ENCODE data around the gene BCL2L1.

The BCL2L1 gene

DNA sequence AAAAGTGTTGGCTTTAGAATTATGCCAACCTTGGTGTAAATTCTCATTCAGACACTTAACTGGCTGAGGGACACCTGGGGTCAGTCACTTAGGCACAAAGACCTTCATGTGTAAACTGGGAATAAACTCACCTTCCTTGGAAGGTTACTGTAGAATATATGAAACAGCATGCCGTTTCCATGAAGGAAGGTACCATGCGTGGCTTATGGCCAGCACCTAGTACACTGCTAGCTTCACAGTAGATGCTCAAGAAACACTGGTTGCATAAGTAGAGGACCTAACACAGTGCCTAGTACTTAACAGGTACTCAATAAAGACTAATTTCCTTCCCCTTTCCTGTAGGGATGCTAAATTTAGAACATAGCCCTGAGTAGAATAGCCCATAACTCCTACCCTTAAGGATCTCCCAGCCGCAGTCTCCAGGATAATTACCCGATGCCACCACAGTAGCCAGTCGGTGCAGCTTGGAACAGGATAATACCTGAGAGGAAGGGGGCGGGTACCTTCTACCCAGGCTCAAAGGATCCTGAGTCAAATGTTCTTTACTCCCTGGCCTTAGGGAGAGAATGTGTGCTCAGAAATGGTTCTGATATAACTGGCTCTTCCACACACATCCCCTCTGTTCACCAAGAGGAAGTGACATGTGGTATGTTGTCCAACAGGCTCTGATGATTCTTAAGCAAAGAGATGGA is 3.6 kb downstream of the BCL2L1 start:
- Mint-ChIP-seq H3K9me3 (no peaks in the 10 kb centered on the region), H3K4me1 (peaks cover 54% of the 10 kb centered on the region), H3K27me3 (no peaks in the 10 kb centered on the region), H3K4me3 (peak overlapping the region; percentile 60), H3K36me3 (peaks cover 14% of the 10 kb centered on the region), H3K27ac (no peak overlapping the region)
- ATAC-seq (ENCODE audit: low read depth) (no peak), DNase-seq (ENCODE audit: low spot score in 2 of 2) (no peak)

DNA sequence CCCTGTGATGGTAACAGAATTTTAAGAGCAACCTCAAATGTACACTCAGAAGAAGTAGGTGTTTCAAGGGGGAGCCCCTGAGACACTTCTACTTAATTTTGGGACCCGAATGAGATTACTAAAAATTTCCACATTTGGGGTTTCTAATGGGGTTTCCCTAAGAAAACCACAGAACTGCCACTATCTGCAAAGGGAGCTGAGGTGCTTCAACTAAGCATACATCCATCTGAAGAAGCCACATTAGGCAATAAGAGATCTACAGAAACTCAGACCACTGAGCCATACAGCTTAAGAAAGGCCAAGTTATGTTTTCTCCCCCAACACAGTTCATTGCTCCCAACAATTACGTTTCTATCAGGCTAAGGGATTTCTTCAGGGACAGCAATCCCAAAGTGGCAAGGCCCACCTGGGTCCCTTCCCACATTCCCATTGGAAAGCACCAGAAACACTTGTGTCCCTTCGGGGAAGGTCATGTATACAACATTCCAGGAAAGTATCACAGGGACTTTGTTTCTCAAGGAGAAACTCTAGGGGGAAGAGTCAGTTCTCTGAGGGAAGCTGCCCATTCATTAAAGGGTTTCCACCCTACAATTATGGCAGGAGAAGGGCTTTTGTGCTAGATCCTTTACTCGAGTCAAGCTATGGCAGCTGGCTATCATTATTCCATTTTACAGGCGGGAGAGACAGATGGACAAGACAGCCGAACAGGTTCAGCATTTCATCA is 5.0 kb downstream of the BCL2L1 start:
- H3K9me3 Mint-ChIP-seq = no peaks in the 10 kb centered on the region
- peaks cover 23% of the 10 kb centered on the region for H3K36me3 Mint-ChIP-seq
- no peak for DNase-seq (ENCODE audit: low spot score in 2 of 2)
- peak; percentile 69 for ATAC-seq (ENCODE audit: low read depth)
- peak overlapping the region; percentile 74 for H3K27ac Mint-ChIP-seq
- peaks cover 58% of the 10 kb centered on the region for H3K4me1 Mint-ChIP-seq
- peak overlapping the region; percentile 46 for H3K4me3 Mint-ChIP-seq
- H3K27me3 Mint-ChIP-seq = no peaks in the 10 kb centered on the region

DNA sequence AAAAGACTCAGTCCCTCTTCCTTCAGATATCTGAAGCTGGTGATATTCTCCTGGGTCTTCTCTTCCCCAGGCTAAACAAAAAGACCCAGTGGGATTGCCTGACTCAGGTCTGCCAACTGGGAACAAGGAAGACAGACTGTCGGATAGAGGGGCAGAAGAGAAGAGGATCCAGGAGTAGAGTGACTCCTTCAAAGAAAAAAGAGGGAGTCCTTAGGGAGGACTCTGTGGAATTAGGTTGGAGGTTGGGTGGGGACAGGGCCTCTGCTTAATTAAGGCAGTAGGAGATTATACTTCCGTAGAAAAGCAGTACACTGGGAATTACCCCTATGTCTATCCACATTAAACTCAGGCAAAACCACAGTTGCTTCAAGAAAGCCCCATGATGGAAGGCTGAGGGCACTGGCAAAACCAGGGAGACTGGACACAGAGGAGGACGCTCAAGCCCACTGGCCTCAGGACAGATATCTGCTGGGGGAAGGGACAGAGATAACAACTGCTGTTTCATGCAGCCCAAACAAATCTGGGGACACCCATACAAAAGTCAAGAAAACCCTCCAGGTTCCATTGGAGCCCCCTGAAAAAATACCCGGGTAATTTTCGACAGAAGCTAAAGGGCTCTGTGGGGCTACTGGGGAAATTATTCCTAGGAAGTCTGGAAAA is 5.7 kb downstream of the BCL2L1 start:
- Mint-ChIP-seq H3K27me3 (no peaks in the 10 kb centered on the region), H3K4me3 (no peak overlapping the region), H3K36me3 (peaks cover 24% of the 10 kb centered on the region), H3K27ac (peak overlapping the region; percentile 74), H3K4me1 (peaks cover 57% of the 10 kb centered on the region), H3K9me3 (no peaks in the 10 kb centered on the region)
- no peak for DNase-seq (ENCODE audit: low spot score in 2 of 2)
- no peak for ATAC-seq (ENCODE audit: low read depth)

DNA sequence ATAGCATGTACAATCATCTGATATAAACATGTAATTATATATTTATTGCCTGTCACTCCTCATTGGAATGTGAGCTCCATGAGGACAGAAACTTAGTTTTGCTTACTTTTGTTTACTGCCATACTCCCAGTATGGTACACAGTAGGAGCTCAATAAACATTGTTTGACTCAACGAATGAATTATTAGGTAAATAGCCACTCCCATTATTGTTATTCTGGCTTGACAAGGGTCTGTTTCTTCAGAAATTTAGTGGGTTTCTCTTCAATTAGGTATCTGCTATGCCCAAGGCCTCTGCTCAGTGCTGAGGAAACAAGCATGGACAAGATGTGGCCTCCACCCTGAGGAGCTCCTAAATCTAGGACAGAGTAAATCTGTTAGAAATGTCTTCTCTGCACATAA is 6.3 kb downstream of the BCL2L1 start:
- H3K36me3 Mint-ChIP-seq = peaks cover 24% of the 10 kb centered on the region
- H3K4me1 Mint-ChIP-seq = peaks cover 51% of the 10 kb centered on the region
- DNase-seq (ENCODE audit: low spot score in 2 of 2) (no peak), ATAC-seq (ENCODE audit: low read depth) (no peak)
- no peaks in the 10 kb centered on the region for H3K27me3 Mint-ChIP-seq
- H3K27ac Mint-ChIP-seq = no peak overlapping the region
- no peaks in the 10 kb centered on the region for H3K9me3 Mint-ChIP-seq
- H3K4me3 Mint-ChIP-seq = no peak overlapping the region

DNA sequence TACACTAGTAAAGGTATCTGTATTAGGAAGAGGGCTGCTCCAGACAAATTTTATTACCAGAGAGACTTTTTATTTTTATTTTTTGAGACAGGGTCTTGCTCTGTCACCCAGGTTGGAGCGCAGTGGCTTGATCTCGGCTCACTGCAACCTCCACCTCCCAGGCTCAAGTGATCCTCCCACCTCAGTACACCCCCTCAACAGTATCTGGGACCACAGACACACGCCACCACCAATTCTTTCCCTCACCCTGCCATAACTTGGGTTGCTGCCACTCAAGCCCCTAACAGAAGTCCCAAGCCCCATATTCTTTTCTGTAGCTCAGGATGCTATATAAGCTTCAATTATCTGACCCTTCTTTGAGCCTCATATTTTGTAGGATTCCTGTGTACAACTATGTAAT is 6.9 kb downstream of the BCL2L1 start:
- H3K9me3 Mint-ChIP-seq = no peaks in the 10 kb centered on the region
- H3K4me3 Mint-ChIP-seq = no peak overlapping the region
- H3K4me1 Mint-ChIP-seq = peaks cover 47% of the 10 kb centered on the region
- ATAC-seq (ENCODE audit: low read depth) (no peak), DNase-seq (ENCODE audit: low spot score in 2 of 2) (no peak)
- peaks cover 24% of the 10 kb centered on the region for H3K36me3 Mint-ChIP-seq
- no peak overlapping the region for H3K27ac Mint-ChIP-seq
- H3K27me3 Mint-ChIP-seq = no peaks in the 10 kb centered on the region

DNA sequence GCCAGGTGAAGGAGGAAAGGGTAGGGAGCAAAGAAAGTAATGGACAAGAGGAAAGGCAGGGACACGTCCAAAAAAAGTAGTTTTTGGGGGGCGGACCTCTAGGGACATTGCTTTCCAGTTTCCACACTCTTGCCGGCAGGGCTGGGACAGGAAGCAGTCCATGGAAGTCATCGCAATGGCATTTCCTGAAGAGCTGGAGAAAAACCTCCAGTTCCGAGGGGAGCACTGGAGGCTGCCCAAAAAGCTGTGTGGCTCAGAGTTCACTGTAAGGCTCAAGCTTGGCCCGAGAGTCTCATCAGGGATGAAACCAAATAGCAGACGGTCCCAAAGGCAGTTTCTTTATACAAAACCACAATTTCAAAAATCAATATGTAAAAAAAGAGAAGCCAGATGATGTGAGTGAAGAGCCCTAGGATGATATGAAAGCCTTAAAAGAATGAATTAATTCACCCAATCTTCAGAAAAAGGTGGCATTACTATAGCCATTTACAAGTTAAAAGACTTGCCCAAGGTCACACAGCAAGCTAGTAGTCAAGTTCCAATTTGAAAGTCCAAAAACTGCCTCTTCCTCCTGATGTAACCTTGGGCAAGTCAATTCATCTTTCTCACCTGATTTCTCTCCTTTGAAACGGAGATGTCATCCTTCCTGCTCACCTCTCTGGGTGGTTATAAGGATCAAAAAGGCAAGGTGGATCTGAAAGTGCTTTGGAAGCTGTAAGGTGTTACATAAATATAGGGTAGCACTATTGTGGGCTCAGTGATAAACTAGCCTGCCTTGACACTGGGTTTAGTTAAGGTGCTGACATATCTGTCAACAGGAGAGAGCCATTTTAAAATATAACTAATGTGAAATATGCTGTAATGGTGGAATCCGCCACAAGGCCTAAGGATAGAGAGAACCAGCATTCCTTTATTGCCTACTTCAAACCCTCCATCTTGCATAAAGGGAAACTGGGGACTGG is 9.1 kb downstream of the BCL2L1 start:
- Mint-ChIP-seq H3K36me3 (peaks cover 29% of the 10 kb centered on the region), H3K27ac (peak overlapping the region; percentile 60), H3K9me3 (no peaks in the 10 kb centered on the region), H3K27me3 (no peaks in the 10 kb centered on the region), H3K4me3 (no peak overlapping the region), H3K4me1 (peaks cover 31% of the 10 kb centered on the region)
- DNase-seq (ENCODE audit: low spot score in 2 of 2) = no peak
- no peak for ATAC-seq (ENCODE audit: low read depth)

DNA sequence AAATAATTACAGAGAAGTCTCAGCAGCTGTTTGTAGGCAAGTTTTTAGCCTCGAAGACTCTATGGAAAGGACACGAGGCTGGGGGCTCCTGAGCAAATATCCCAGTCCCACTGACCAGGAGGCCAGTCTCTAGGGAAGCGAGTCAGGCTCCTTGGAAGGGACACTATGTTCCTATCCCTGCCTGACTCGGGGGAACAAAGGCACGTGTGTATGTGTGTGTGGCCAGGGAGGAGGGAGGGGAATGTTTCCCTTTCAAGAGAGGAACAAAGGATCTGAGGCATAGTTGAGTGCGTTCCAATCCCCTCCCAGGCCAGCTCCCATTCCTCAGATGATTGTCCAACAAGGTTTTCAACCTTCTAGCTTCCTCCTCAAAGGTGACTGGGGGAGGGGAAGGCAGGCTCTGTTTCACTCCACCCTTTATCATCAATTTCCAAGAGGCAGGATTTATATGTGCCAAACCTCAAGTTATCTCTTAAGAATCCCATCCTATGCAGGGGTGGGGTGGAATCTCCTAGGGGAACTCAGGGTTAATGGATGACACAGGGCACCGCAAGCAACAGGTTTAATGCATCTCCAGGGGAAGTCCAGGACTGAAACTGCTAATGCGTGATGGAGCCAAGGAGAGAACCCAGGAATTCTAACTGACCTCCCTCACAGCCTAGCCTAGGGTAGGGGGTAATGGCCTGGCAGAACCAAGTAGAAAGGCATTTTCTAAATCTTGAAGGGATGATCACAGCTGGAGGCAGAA is 9.9 kb downstream of the BCL2L1 start:
- DNase-seq (ENCODE audit: low spot score in 2 of 2) (no peak), ATAC-seq (ENCODE audit: low read depth) (no peak)
- Mint-ChIP-seq H3K27ac (no peak overlapping the region), H3K4me1 (peaks cover 27% of the 10 kb centered on the region), H3K36me3 (peaks cover 31% of the 10 kb centered on the region), H3K4me3 (no peak overlapping the region), H3K27me3 (no peaks in the 10 kb centered on the region), H3K9me3 (no peaks in the 10 kb centered on the region)

DNA sequence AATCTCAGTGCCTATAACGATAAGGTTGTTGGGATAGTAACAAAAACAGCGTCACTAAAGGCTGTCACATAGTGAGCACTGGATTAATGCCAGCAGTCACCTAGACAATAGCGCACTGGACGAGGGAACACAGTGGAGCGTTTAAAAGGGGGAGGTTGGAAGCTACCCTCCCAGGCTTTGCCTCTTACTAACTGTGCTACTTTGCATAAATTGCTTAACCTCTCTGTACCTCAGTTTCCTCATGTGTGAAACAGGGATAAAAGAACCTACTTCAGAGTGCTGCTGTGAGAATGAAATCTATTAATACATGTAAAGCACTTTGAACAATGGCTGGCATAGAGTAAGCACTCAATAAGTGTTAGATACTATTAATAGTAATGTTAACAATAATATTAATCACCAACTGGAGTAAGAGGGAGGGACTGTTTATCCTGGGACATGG is 10.5 kb downstream of the BCL2L1 start:
- H3K4me3 Mint-ChIP-seq = no peak overlapping the region
- ATAC-seq (ENCODE audit: low read depth) = no peak
- no peak overlapping the region for H3K27ac Mint-ChIP-seq
- H3K4me1 Mint-ChIP-seq = peaks cover 23% of the 10 kb centered on the region
- peaks cover 31% of the 10 kb centered on the region for H3K36me3 Mint-ChIP-seq
- no peaks in the 10 kb centered on the region for H3K9me3 Mint-ChIP-seq
- DNase-seq (ENCODE audit: low spot score in 2 of 2) = no peak
- H3K27me3 Mint-ChIP-seq = no peaks in the 10 kb centered on the region

DNA sequence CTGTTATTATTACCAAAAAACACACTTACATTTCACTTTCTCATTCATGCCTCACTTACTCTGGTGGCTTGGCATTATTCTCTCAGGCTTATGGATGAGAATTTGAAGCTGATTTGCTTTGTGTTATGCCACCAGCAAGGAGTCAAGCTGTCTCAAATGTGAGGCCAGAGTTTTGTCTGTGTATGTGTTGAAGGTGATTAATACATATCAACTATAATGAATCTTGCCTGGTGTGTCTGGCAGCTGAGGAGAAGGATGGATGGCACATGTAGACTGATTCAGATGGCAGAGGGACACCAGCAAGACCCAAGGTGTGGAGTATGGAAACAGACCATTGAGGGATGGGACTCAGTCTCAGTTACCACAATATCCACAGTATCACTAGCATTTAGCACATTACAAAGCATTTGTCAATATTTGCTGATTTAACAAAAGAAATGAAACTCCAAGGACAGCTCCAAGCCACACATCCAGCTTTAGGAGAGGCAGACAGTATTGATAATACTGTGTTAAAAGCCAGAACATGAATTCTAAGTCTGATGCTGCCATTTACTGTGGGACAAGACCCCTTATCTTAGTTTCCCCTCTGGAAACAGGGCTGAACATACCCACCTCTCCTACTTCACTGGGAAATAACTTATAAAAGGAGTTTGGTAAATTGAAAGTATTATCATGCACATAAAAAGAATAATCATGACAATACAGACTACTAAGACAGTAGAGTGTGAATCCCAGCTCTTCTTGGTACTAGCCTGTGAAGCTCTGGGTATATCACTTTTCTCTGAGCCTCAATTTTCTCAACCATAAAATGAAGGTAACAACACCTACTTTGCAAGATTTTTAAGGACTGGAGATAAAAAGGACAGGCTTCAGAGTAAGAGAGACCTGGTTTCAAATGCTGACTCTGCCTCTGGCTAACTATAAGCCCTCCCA is 11.2 kb downstream of the BCL2L1 start:
- H3K27ac Mint-ChIP-seq = peak overlapping the region; percentile 69
- peaks cover 36% of the 10 kb centered on the region for H3K36me3 Mint-ChIP-seq
- no peaks in the 10 kb centered on the region for H3K9me3 Mint-ChIP-seq
- no peaks in the 10 kb centered on the region for H3K27me3 Mint-ChIP-seq
- no peak overlapping the region for H3K4me3 Mint-ChIP-seq
- no peak for DNase-seq (ENCODE audit: low spot score in 2 of 2)
- H3K4me1 Mint-ChIP-seq = peaks cover 22% of the 10 kb centered on the region
- no peak for ATAC-seq (ENCODE audit: low read depth)

DNA sequence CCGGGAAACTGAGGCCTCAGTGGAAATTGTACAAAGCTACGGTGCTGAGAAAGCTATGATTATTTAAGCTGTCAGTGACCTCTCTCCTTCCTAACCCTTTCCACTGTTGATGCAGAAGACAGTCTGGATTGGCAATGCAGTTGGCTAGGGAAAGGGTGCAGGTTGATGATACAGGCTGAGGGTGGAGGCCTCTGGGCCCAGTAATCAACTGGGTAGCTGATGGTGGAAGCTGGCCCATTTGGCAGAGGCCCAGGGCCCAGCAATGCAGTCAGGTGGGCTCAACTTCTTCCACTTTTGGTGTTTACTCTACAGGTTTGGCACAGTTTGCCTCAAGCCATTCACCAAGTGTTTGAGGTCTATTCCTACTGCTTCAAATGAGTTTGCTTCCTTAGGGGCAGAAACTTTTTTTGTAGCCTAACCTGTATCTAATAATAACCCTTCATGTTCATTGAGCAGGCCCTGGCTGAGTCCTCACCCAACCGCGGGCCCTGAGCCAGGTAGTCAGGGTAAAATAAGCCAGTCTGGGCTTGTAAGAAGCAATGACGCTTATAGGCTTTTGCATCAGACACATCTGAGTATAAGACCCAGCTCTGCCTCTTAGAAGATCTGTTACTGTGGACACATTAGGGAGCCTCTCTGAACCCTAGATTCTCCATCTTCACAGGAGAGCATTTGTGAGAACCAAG is 12.1 kb downstream of the BCL2L1 start:
- H3K27me3 Mint-ChIP-seq = no peaks in the 10 kb centered on the region
- DNase-seq (ENCODE audit: low spot score in 2 of 2) = no peak
- H3K36me3 Mint-ChIP-seq = peaks cover 34% of the 10 kb centered on the region
- H3K4me3 Mint-ChIP-seq = no peak overlapping the region
- ATAC-seq (ENCODE audit: low read depth) = no peak
- peaks cover 25% of the 10 kb centered on the region for H3K4me1 Mint-ChIP-seq
- no peaks in the 10 kb centered on the region for H3K9me3 Mint-ChIP-seq
- peak overlapping the region; percentile 69 for H3K27ac Mint-ChIP-seq

DNA sequence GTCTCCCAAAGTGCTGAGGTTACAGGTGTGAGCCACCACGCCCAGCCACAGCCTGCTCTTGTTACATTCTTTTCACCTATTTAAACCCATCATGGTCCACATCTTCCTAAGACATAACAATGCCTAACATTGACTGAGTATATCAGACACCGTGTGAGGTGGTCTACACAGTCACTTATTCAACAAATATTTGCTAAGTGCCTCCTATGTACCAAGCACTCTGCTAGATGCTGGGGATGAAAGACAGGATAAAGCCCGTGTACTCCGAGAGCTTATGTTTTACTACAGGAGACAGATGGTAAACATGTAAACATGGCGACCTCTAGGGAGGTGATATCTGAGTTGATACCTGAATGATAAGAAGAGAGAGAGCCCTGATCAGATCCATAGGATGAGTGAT is 12.7 kb downstream of the BCL2L1 start:
- no peak for DNase-seq (ENCODE audit: low spot score in 2 of 2)
- H3K9me3 Mint-ChIP-seq = no peaks in the 10 kb centered on the region
- H3K27ac Mint-ChIP-seq = no peak overlapping the region
- H3K4me3 Mint-ChIP-seq = no peak overlapping the region
- ATAC-seq (ENCODE audit: low read depth) = no peak
- H3K27me3 Mint-ChIP-seq = no peaks in the 10 kb centered on the region
- peaks cover 23% of the 10 kb centered on the region for H3K4me1 Mint-ChIP-seq
- H3K36me3 Mint-ChIP-seq = peaks cover 29% of the 10 kb centered on the region

Measured in memory B cell (primary cell).